Smooth muscle cell (in vitro differentiated cells): ENCODE measurements around the gene PRR33. TPM values are rescaled to one million over a fixed set of nuclear protein-coding genes. Genes with fewer than 3 reads are reported as not detected.
A peak's percentile ranks its signal among the peaks of the same experiment; 100 is the strongest.

ENCODE experiments used
- DNase-seq: peaks from one replicate; lab custom pipeline; 2025; ENCODE audit not compliant: unreplicated experiment; lab: John Stamatoyannopoulos, UW
- H2AFZ ChIP-seq: fragments of 200-600 bp; sonication (generic); 2 replicates; pipeline ENCODE4 v1.6.0; 2016; ENCODE audit warnings: antibody characterized with exemption, low read depth, mild to moderate bottlenecking
- H3F3A ChIP-seq: fragments of 200-600 bp; sonication (generic); 2 replicates; pipeline ENCODE4 v1.6.0; 2017; ENCODE audit warnings: antibody characterized with exemption, low read depth
- H3K27ac ChIP-seq: fragments of 200-600 bp; sonication (generic); 2 replicates; pipeline ENCODE4 v1.5.1; 2016; ENCODE audit warnings: low read depth, mild to moderate bottlenecking
- H3K27me3 ChIP-seq: fragments of 200-600 bp; sonication (generic); 2 replicates; pipeline ENCODE4 v1.6.1; 2016; ENCODE audit warnings: low read depth, mild to moderate bottlenecking
- H3K36me3 ChIP-seq: fragments of 200-600 bp; sonication (generic); 2 replicates; pipeline ENCODE4 v1.5.1; 2016; ENCODE audit warnings: low read depth
- H3K4me1 ChIP-seq: fragments of 200-600 bp; sonication (generic); 2 replicates; pipeline ENCODE4 v1.5.1; 2016; ENCODE audit warnings: low read depth
- H3K4me2 ChIP-seq: fragments of 200-600 bp; sonication (generic); 2 replicates; pipeline ENCODE4 v1.6.0; 2016; ENCODE audit warnings: mild to moderate bottlenecking
- H3K4me3 ChIP-seq: fragments of 200-600 bp; sonication (generic); 2 replicates; pipeline ENCODE4 v1.5.1; 2016; ENCODE audit warnings: mild to moderate bottlenecking
- H3K79me2 ChIP-seq: fragments of 200-600 bp; sonication (generic); 2 replicates; pipeline ENCODE4 v1.6.0; 2016; ENCODE audit warnings: low read depth, mild to moderate bottlenecking
- H3K9ac ChIP-seq: fragments of 200-600 bp; sonication (generic); 2 replicates; pipeline ENCODE4 v1.6.0; 2016; ENCODE audit warnings: low read depth
- H3K9me3 ChIP-seq: fragments of 200-600 bp; sonication (generic); replicated peaks from 2 replicates; pipeline ENCODE4 v1.5.1; 2016; ENCODE audit warnings: low read depth
- H4K20me1 ChIP-seq: fragments of 200-600 bp; sonication (generic); 2 replicates; pipeline ENCODE4 v1.6.0; 2016; ENCODE audit warnings: low read depth
- WGBS: methylation state at CpG from one replicate; pipeline ENCODE4 v1.1.7; 2016; ENCODE audit warnings: low lambda C conversion rate; 5-methylcytosine and 5-hydroxymethylcytosine counted together
- polyA plus RNA-seq: library from polyadenylated mRNA; unstranded; fragments of >200 nt; fragmentation: Nextera tagmentation; extraction: Ambion mirVana; gene quantifications from 2 replicates; pipeline ENCODE4 v1.2.1, GENCODE V29; 2016
- total RNA-seq: library from RNA; depleted of rRNA; stranded (reverse); fragments of >200 nt; gene quantifications from 2 replicates; pipeline ENCODE4 v1.2.3, GENCODE V29; 2014
- TF ChIP-seq, protein P1 (sequence below): fragments of 200-600 bp; sonication (generic); IDR thresholded peaks from 2 replicates; pipeline ENCODE4 v1.5.1; 2017; ENCODE audit warnings: borderline replicate concordance, mild to moderate bottlenecking, antibody characterized with exemption; ENCODE audit not compliant: insufficient read depth, poor library complexity, severe bottlenecking

The PRR33 gene
- total and polyA plus RNA-seq, 2 experiments from 2014 or later = not detected

DNA sequence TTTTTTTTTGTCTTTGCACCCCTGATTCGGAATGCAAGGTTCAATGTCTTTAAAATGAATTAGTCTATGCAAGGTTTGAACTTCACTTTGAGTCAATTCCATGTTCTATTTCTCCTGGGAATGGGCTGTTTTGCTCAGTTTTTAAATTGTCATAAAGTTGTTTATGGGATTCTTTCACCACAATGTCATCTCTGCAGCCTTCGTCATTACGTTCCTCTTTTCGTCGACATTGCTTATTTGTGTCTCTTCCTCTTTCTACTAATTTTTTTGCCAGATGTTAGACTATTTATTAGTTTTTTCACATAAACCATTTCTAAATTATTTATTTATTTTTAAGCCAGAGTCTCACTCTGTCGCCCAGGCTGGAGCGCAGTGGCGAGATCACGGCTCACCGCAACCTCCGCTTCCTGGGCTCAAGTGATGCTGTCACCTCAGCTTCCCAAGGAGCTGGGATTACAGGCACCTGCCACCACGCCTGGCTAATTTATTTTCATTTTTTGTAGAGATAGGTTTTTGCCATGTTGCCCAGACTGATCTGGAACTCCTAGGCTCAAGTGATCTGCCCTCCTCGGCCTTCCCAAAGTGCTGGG is 20.7 kb upstream of the PRR33 start:
- no peak overlapping the region for H3K4me3 ChIP-seq
- no peaks in the 10 kb centered on the region for H3K9me3 ChIP-seq
- H3K79me2 ChIP-seq = no peaks in the 10 kb centered on the region
- no peak overlapping the region for H3K9ac ChIP-seq
- no peaks in the 10 kb centered on the region for H3K4me1 ChIP-seq
- WGBS = 92% methylated on average over 13 of the region's 13 CpGs
- no peak for DNase-seq
- H4K20me1 ChIP-seq = no peaks in the 10 kb centered on the region
- no peak overlapping the region for H2AFZ ChIP-seq
- H3K4me2 ChIP-seq = no peak overlapping the region
- no peaks in the 10 kb centered on the region for H3K27me3 ChIP-seq
- H3F3A ChIP-seq = no peaks in the 10 kb centered on the region
- TF ChIP-seq, protein P1, sequence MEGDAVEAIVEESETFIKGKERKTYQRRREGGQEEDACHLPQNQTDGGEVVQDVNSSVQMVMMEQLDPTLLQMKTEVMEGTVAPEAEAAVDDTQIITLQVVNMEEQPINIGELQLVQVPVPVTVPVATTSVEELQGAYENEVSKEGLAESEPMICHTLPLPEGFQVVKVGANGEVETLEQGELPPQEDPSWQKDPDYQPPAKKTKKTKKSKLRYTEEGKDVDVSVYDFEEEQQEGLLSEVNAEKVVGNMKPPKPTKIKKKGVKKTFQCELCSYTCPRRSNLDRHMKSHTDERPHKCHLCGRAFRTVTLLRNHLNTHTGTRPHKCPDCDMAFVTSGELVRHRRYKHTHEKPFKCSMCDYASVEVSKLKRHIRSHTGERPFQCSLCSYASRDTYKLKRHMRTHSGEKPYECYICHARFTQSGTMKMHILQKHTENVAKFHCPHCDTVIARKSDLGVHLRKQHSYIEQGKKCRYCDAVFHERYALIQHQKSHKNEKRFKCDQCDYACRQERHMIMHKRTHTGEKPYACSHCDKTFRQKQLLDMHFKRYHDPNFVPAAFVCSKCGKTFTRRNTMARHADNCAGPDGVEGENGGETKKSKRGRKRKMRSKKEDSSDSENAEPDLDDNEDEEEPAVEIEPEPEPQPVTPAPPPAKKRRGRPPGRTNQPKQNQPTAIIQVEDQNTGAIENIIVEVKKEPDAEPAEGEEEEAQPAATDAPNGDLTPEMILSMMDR = no peak
- no peak overlapping the region for H3K27ac ChIP-seq
- H3K36me3 ChIP-seq = no peaks in the 10 kb centered on the region

DNA sequence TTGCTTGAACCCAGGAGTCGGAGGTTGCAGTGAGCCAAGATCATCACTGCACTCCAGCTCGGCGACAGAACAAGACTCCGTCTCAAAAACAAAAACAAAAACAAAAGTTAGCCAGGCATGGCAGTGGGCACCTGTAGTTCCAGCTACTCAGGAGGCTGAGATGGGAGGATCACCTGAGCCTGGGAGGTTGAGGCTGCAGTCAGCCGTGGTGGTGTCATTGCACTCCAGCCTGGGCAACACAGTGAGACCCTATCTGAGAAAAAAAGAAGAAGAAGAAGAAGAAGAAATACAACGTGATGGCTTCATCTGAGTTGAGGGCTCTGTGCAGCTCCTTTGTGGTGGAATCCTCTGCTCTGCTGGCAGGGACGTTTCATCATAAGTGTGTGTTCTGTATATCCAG is 17.8 kb upstream of the PRR33 start:
- TF ChIP-seq, protein P1 = no peak
- H3K27ac ChIP-seq = no peak overlapping the region
- H4K20me1 ChIP-seq = no peaks in the 10 kb centered on the region
- no peak overlapping the region for H2AFZ ChIP-seq
- 95% methylated on average over 7 of the region's 7 CpGs for WGBS
- no peaks in the 10 kb centered on the region for H3F3A ChIP-seq
- no peaks in the 10 kb centered on the region for H3K36me3 ChIP-seq
- H3K79me2 ChIP-seq = no peaks in the 10 kb centered on the region
- H3K4me1 ChIP-seq = no peaks in the 10 kb centered on the region
- H3K9ac ChIP-seq = no peak overlapping the region
- H3K4me3 ChIP-seq = no peak overlapping the region
- no peaks in the 10 kb centered on the region for H3K9me3 ChIP-seq
- H3K27me3 ChIP-seq = no peaks in the 10 kb centered on the region
- DNase-seq = no peak
- no peak overlapping the region for H3K4me2 ChIP-seq

DNA sequence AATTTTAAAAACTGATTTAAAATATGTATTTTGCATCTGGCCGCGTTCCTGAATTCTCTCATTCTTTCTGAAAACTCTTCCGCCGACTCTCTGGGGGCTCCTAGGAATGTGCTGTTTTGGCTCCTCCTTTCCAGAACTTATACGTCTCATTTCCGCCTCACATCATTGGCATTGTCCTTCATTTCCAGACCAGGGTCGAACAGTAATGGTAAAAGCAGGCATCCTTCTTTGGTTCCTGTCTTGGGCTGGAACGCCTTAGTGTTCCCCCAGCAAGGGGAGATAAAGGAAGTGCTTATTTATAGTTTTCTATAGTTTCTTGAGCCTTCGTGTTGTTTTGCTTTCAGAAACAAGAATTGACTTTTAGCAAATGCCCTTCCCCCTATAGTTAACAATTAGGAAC is 16.9 kb upstream of the PRR33 start:
- WGBS = 70% methylated on average over 9 of the region's 9 CpGs
- Histone ChIP-seq H3K36me3 (no peaks in the 10 kb centered on the region), H2AFZ (peak overlapping the region; percentile 11), H3K9ac (no peak overlapping the region), H3K4me1 (no peaks in the 10 kb centered on the region), H4K20me1 (no peaks in the 10 kb centered on the region), H3K9me3 (no peaks in the 10 kb centered on the region), H3K4me2 (no peak overlapping the region), H3K27me3 (no peaks in the 10 kb centered on the region), H3K4me3 (no peak overlapping the region), H3F3A (no peaks in the 10 kb centered on the region), H3K79me2 (no peaks in the 10 kb centered on the region), H3K27ac (no peak overlapping the region)
- DNase-seq = no peak
- TF ChIP-seq, protein P1 = no peak
